Amniotic stem cell (primary cell): ENCODE results near the gene FAM13B.
"Not testable (repeated sequence)": the region's sequence is repeated elsewhere in the genome, so short reads cannot be mapped to it uniquely, and the experiment has no call there.

ENCODE experiments used
- DNase-seq: peaks from one replicate; lab custom pipeline; 2025; lab: John Stamatoyannopoulos, UW

The FAM13B gene

GRCh38 chr5:138032572-138033385, at the start of gene FAM13B:
TSS of gene FAM13B (minus strand) at chr5:138033079. CDS start at chr5:138019111, 13,968 bp downstream.
- DNase-seq, result peak; percentile 32

- no peak for DNase-seq
These were observed 49.2 kb upstream of the FAM13B start for GRCh38 chr5:138082033-138082432.

- DNase-seq, result no peak
These were observed 45.2 kb upstream of the FAM13B start for GRCh38 chr5:138078006-138078643.

- peak; percentile 43 for DNase-seq
These were observed 44.3 kb upstream of the FAM13B start for GRCh38 chr5:138077064-138077696.

- DNase-seq, result not testable (repeated sequence)
These were observed 37.1 kb upstream of the FAM13B start for GRCh38 chr5:138070026-138070425.

- DNase-seq, result peak; percentile 41
These were observed 36.1 kb upstream of the FAM13B start for GRCh38 chr5:138068742-138069600.

- DNase-seq, result no peak
These were observed 35.1 kb upstream of the FAM13B start for GRCh38 chr5:138067945-138068344.

GRCh38 chr5:138065102-138065501, 32.2 kb upstream of the FAM13B start:
- DNase-seq, result no peak

- DNase-seq, result no peak
These were observed 31.6 kb upstream of the FAM13B start for GRCh38 chr5:138064526-138064925.

GRCh38 chr5:138054847-138055558, 22.1 kb upstream of the FAM13B start:
- no peak for DNase-seq

- no peak for DNase-seq
These were observed 21.3 kb upstream of the FAM13B start for GRCh38 chr5:138054206-138054605.

- DNase-seq, result no peak
These were observed 20.7 kb upstream of the FAM13B start for GRCh38 chr5:138053554-138053953.

- not testable (repeated sequence) for DNase-seq
These were observed 19.8 kb upstream of the FAM13B start for GRCh38 chr5:138052718-138053117.

- DNase-seq, result no peak
These were observed 18.8 kb upstream of the FAM13B start for GRCh38 chr5:138051441-138052296.

- not testable (repeated sequence) for DNase-seq
These were observed 12.4 kb upstream of the FAM13B start for GRCh38 chr5:138045283-138045682.

GRCh38 chr5:138038826-138039225, 5.9 kb upstream of the FAM13B start:
- no peak for DNase-seq

- no peak for DNase-seq
These were observed 5.2 kb upstream of the FAM13B start for GRCh38 chr5:138037907-138038633.

GRCh38 chr5:138037271-138037670, 4.4 kb upstream of the FAM13B start:
- no peak for DNase-seq
